GM19372 (cell line): ENCODE measurements around the gene MKRN2OS.
"Not testable (repeated sequence)": the region's sequence is repeated elsewhere in the genome, so short reads cannot be mapped to it uniquely, and the experiment has no call there.

Experiments used
- ATAC-seq: cut with Tn5 transposase; IDR thresholded peaks from one replicate; pipeline ENCODE4 v1.9.1; 2021; ENCODE audit warnings: mild to moderate bottlenecking, low read depth, moderate library complexity; ENCODE audit not compliant: unreplicated experiment

The MKRN2OS gene

GRCh38 chr3:12566976-12567375 lies 21.7 kb upstream of the MKRN2OS start:
- no peak for ATAC-seq

GRCh38 chr3:12562451-12562850 lies 17.2 kb upstream of the MKRN2OS start:
- ATAC-seq: no peak

GRCh38 chr3:12561397-12561796 lies 16.1 kb upstream of the MKRN2OS start:
- no peak for ATAC-seq

GRCh38 chr3:12560505-12561190 lies 15.3 kb upstream of the MKRN2OS start:
- ATAC-seq: no peak

- ATAC-seq: no peak
Measured at GRCh38 chr3:12559520-12559919, 14.2 kb upstream of the MKRN2OS start.

GRCh38 chr3:12558706-12559105 lies 13.4 kb upstream of the MKRN2OS start:
- no peak for ATAC-seq

GRCh38 chr3:12557473-12558100 lies 12.3 kb upstream of the MKRN2OS start:
- no peak for ATAC-seq

- ATAC-seq: peak; percentile 75
Measured at GRCh38 chr3:12556690-12557472, 11.6 kb upstream of the MKRN2OS start, which contains the start of gene MKRN2. TSS of gene MKRN2 (plus strand) at chr3:12557087. CDS start at chr3:12557151, 64 bp downstream.

- no peak for ATAC-seq
Measured at GRCh38 chr3:12556314-12556689, 11.0 kb upstream of the MKRN2OS start.

GRCh38 chr3:12553921-12554391 lies 8.7 kb upstream of the MKRN2OS start:
- ATAC-seq: no peak

- ATAC-seq: no peak
Measured at GRCh38 chr3:12549971-12550760, 4.9 kb upstream of the MKRN2OS start.

GRCh38 chr3:12544652-12545472 lies 437 bp downstream of the MKRN2OS start:
- no peak for ATAC-seq

GRCh38 chr3:12543497-12543896 lies 1.8 kb downstream of the MKRN2OS start:
- not testable (repeated sequence) for ATAC-seq

GRCh38 chr3:12541625-12542024 lies 3.7 kb downstream of the MKRN2OS start:
- ATAC-seq: no peak

GRCh38 chr3:12536423-12536822 lies 8.9 kb downstream of the MKRN2OS start:
- no peak for ATAC-seq

- ATAC-seq: no peak
Measured at GRCh38 chr3:12532182-12532581, 13.1 kb downstream of the MKRN2OS start.

- ATAC-seq: no peak
Measured at GRCh38 chr3:12527757-12528143, 17.5 kb downstream of the MKRN2OS start.

- no peak for ATAC-seq
Measured at GRCh38 chr3:12522721-12523120, 22.6 kb downstream of the MKRN2OS start.

GRCh38 chr3:12521010-12521409 lies 24.3 kb downstream of the MKRN2OS start:
- no peak for ATAC-seq
